ENCODE measurements around the gene NRSN2.
"Not testable (repeated sequence)": the region's sequence is repeated elsewhere in the genome, so short reads cannot be mapped to it uniquely, and the experiment has no call there.

The NRSN2 gene

GRCh38 chr20:325045-325888 is 21.6 kb upstream of the NRSN2 start, which contains the start of gene SOX12:
SOX12 (plus strand) TSS chr20:325552; CDS start chr20:325925, 373 bp downstream.
- DNase-seq = peak; percentile 87 to 98 (median 94)

GRCh38 chr20:325889-326644 is 20.8 kb upstream of the NRSN2 start:
- DNase-seq = peak in 3 of 4 experiments; percentile 25 to 59 (median 30)

GRCh38 chr20:326645-327185 is 20.2 kb upstream of the NRSN2 start:
- peak in 1 of 4 experiments; percentile 41 for DNase-seq

GRCh38 chr20:327186-328026 is 19.5 kb upstream of the NRSN2 start:
- DNase-seq = peak in 3 of 4 experiments; percentile 44 to 79 (median 52)

GRCh38 chr20:328027-328974 is 18.6 kb upstream of the NRSN2 start:
- DNase-seq = no peak

- no peak for DNase-seq
Observed at GRCh38 chr20:328975-329695, 17.8 kb upstream of the NRSN2 start.

GRCh38 chr20:329851-330232 is 17.1 kb upstream of the NRSN2 start:
- no peak for DNase-seq

GRCh38 chr20:330233-331149 is 16.4 kb upstream of the NRSN2 start:
- DNase-seq = peak in 2 of 4 experiments; percentile 14 to 35

GRCh38 chr20:334578-334977 is 12.3 kb upstream of the NRSN2 start:
- no peak for DNase-seq

- DNase-seq = not testable (repeated sequence)
Observed at GRCh38 chr20:336040-336439, 10.9 kb upstream of the NRSN2 start.

GRCh38 chr20:341682-342081 is 5.2 kb upstream of the NRSN2 start:
- no peak for DNase-seq

GRCh38 chr20:343107-343506 is 3.8 kb upstream of the NRSN2 start:
- no peak for DNase-seq

- no peak for DNase-seq
Observed at GRCh38 chr20:346033-346639, 775 bp upstream of the NRSN2 start.

GRCh38 chr20:347317-347639 is 367 bp downstream of the NRSN2 start:
- DNase-seq = no peak

- DNase-seq = peak in 1 of 4 experiments; percentile 29
Observed at GRCh38 chr20:347640-348484, 951 bp downstream of the NRSN2 start.

- DNase-seq = no peak
Observed at GRCh38 chr20:348972-349841, 2.3 kb downstream of the NRSN2 start.

- no peak for DNase-seq
Observed at GRCh38 chr20:353166-353565, 6.3 kb downstream of the NRSN2 start.

Data from activated naive CD4-positive, alpha-beta T cell (primary cell).